ENCODE measurements around the gene IFI6. TPM values are rescaled to one million over a fixed set of nuclear protein-coding genes. Genes with fewer than 3 reads are reported as not detected.
"Not testable (repeated sequence)": the region's sequence is repeated elsewhere in the genome, so short reads cannot be mapped to it uniquely, and the experiment has no call there.

The IFI6 gene
- total RNA-seq, 1 donor from 2014 or later, result 23.2 TPM

GRCh38 chr1:27713139-27713725 lies 41.2 kb upstream of the IFI6 start:
- Mint-ChIP-seq H3K4me1 (ENCODE audit: low read depth) (no peaks in the 10 kb centered on the region), H3K27ac (ENCODE audit: unreplicated experiment) (no peak overlapping the region), H3K36me3 (ENCODE audit: low read depth) (peaks cover 6% of the 10 kb centered on the region), H3K27me3 (ENCODE audit: low read depth) (peaks cover 19% of the 10 kb centered on the region), H3K9me3 (ENCODE audit: low read depth) (peaks cover 16% of the 10 kb centered on the region), H3K4me3 (ENCODE audit: unreplicated experiment) (no peak overlapping the region)
- TF ChIP-seq, protein P1, sequence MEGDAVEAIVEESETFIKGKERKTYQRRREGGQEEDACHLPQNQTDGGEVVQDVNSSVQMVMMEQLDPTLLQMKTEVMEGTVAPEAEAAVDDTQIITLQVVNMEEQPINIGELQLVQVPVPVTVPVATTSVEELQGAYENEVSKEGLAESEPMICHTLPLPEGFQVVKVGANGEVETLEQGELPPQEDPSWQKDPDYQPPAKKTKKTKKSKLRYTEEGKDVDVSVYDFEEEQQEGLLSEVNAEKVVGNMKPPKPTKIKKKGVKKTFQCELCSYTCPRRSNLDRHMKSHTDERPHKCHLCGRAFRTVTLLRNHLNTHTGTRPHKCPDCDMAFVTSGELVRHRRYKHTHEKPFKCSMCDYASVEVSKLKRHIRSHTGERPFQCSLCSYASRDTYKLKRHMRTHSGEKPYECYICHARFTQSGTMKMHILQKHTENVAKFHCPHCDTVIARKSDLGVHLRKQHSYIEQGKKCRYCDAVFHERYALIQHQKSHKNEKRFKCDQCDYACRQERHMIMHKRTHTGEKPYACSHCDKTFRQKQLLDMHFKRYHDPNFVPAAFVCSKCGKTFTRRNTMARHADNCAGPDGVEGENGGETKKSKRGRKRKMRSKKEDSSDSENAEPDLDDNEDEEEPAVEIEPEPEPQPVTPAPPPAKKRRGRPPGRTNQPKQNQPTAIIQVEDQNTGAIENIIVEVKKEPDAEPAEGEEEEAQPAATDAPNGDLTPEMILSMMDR (IDR thresholded peaks at IDR 0.05), result no peak
- no peak for DNase-seq (ENCODE audit: low spot score)

GRCh38 chr1:27710574-27710973 lies 38.6 kb upstream of the IFI6 start:
- TF ChIP-seq, protein P1 (IDR thresholded peaks at IDR 0.05), result no peak
- H3K4me1 Mint-ChIP-seq (ENCODE audit: low read depth), result no peaks in the 10 kb centered on the region

GRCh38 chr1:27705545-27705944 lies 33.6 kb upstream of the IFI6 start:
- H3K27me3 Mint-ChIP-seq (ENCODE audit: low read depth), result peaks cover 9% of the 10 kb centered on the region
- no peak overlapping the region for H3K27ac Mint-ChIP-seq (ENCODE audit: unreplicated experiment)
- peaks cover 5% of the 10 kb centered on the region for H3K36me3 Mint-ChIP-seq (ENCODE audit: low read depth)
- H3K4me1 Mint-ChIP-seq (ENCODE audit: low read depth), result no peaks in the 10 kb centered on the region
- TF ChIP-seq, protein P1 (IDR thresholded peaks at IDR 0.05), result no peak
- DNase-seq (ENCODE audit: low spot score), result no peak
- H3K4me3 Mint-ChIP-seq (ENCODE audit: unreplicated experiment), result no peak overlapping the region
- H3K9me3 Mint-ChIP-seq (ENCODE audit: low read depth), result peaks cover 16% of the 10 kb centered on the region

More at GRCh38 chr1:27710574-27710973, 38.6 kb upstream of the IFI6 start:
- Mint-ChIP-seq H3K9me3 (ENCODE audit: low read depth) (peaks cover 8% of the 10 kb centered on the region), H3K27me3 (ENCODE audit: low read depth) (peaks cover 5% of the 10 kb centered on the region), H3K4me3 (ENCODE audit: unreplicated experiment) (no peak overlapping the region), H3K36me3 (ENCODE audit: low read depth) (peaks cover 2% of the 10 kb centered on the region), H3K27ac (ENCODE audit: unreplicated experiment) (no peak overlapping the region)
- DNase-seq (ENCODE audit: low spot score), result no peak

- Mint-ChIP-seq H3K4me3 (ENCODE audit: unreplicated experiment) (no peak overlapping the region), H3K27me3 (ENCODE audit: low read depth) (peaks cover 14% of the 10 kb centered on the region), H3K9me3 (ENCODE audit: low read depth) (peaks cover 16% of the 10 kb centered on the region), H3K27ac (ENCODE audit: unreplicated experiment) (no peak overlapping the region), H3K36me3 (ENCODE audit: low read depth) (peaks cover 5% of the 10 kb centered on the region), H3K4me1 (ENCODE audit: low read depth) (no peaks in the 10 kb centered on the region)
- TF ChIP-seq, protein P1 (IDR thresholded peaks at IDR 0.05), result no peak
- DNase-seq (ENCODE audit: low spot score), result no peak
Measured at GRCh38 chr1:27704958-27705357, 33.0 kb upstream of the IFI6 start.

- not testable (repeated sequence) for H3K4me3 Mint-ChIP-seq (ENCODE audit: unreplicated experiment); H3K9me3 Mint-ChIP-seq (ENCODE audit: low read depth); DNase-seq (ENCODE audit: low spot score); H3K36me3 Mint-ChIP-seq (ENCODE audit: low read depth); H3K4me1 Mint-ChIP-seq (ENCODE audit: low read depth); H3K27ac Mint-ChIP-seq (ENCODE audit: unreplicated experiment)
- H3K27me3 Mint-ChIP-seq (ENCODE audit: low read depth), result peaks cover 20% of the 10 kb centered on the region
Measured at GRCh38 chr1:27696835-27697234, 24.8 kb upstream of the IFI6 start.

GRCh38 chr1:27690183-27690582 lies 18.2 kb upstream of the IFI6 start:
- Mint-ChIP-seq H3K4me1 (ENCODE audit: low read depth) (peaks cover 10% of the 10 kb centered on the region), H3K4me3 (ENCODE audit: unreplicated experiment) (no peak overlapping the region), H3K27ac (ENCODE audit: unreplicated experiment) (no peak overlapping the region), H3K27me3 (ENCODE audit: low read depth) (peaks cover 6% of the 10 kb centered on the region), H3K36me3 (ENCODE audit: low read depth) (no peaks in the 10 kb centered on the region), H3K9me3 (ENCODE audit: low read depth) (peaks cover 3% of the 10 kb centered on the region)
- TF ChIP-seq, protein P1 (IDR thresholded peaks at IDR 0.05), result no peak
- DNase-seq (ENCODE audit: low spot score), result no peak

Data from chondrocyte (in vitro differentiated cells).